ENCODE data around the gene FBXO34.
"Not testable (repeated sequence)": the region's sequence is repeated elsewhere in the genome, so short reads cannot be mapped to it uniquely, and the experiment has no call there.

Gene FBXO34

DNA sequence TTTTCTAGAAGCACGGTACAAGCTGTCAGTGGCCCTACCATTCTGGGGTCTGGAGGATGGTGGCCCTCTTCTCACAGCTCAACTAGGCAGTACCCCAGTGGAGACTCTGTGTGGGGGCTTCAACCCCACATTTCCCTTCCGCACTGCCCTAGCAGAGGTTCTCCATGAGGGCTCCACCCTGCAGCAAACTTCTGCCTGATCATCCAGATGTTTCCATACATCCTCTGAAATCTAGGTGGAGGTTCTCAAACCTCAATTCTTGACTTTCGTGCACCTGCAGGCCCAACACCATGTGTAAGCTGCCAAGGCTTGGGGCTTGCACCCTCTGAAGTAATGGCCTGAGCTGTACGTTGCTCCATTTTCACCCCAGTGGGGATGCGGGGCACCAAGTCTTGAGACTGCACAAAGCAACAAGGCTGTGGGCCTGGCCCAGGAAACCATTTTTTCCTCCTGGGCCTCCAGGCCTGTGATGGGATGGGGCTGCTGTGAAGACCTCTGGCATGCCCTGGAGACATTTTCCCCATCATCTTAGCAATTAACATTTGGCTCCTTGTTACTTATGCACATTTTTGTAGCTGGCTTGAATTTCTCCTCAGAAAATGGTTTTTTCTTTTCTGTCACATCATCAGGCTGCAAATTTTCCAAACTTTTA lies 41.3 kb downstream of the FBXO34 start:
- DNase-seq (ENCODE audit: low spot score): not testable (repeated sequence)

DNA sequence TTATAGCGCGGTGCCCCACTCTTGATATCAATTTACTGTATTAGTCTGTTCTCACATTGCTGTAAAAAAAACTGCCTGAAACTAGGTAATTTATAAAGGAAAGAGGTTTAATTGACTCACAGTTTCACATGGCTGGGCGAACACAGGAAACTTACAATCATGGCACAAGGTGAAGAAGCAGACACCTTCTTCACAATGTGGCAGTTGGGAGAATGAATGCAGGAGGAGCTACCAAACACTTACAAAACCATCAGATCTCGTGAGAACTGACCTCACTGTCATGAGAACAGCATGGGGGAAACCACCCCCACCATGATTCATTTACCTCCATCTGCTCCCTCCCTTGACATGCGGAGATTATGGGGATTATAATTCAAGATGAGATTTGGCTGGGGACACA lies 42.3 kb downstream of the FBXO34 start:
- DNase-seq (ENCODE audit: low spot score): no peak

DNA sequence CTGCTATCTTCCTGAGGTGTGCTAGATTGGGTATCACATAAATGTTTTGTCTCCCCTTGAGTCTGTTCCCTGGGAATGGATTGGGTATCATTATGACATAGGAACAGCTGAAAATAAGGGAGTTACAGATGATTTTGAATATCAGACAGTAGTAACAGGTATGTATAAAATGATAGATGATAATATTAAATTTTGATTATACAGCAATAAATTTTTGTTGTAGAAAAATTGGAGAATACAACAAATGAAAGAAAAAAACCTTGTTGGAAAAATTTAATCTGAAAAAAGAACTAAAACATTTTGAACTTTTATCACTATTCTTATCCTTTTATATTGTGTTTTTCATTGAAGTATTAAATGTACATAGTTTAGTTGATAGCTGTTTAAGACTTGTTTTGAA lies 43.2 kb downstream of the FBXO34 start:
- DNase-seq (ENCODE audit: low spot score): no peak

DNA sequence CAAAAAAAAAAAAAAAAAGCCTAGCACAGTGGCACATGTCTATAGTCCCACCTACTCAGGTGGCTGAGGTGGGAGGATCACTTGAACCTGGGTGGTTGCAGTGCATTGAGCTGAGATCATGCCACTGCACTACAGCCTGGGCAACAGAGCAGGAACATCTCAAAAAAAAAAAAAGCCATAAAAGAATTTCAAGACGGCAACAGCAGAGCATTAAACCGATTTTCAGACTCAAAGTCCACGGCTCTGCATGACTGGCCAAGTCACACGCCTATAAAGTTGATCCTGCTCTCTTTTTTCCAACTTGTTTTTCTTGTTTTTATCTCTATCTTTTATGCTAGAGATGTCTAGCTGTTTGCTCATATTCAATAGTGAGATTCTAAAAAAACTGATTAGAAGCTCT lies 45.3 kb downstream of the FBXO34 start:
- no peak for DNase-seq (ENCODE audit: low spot score)

DNA sequence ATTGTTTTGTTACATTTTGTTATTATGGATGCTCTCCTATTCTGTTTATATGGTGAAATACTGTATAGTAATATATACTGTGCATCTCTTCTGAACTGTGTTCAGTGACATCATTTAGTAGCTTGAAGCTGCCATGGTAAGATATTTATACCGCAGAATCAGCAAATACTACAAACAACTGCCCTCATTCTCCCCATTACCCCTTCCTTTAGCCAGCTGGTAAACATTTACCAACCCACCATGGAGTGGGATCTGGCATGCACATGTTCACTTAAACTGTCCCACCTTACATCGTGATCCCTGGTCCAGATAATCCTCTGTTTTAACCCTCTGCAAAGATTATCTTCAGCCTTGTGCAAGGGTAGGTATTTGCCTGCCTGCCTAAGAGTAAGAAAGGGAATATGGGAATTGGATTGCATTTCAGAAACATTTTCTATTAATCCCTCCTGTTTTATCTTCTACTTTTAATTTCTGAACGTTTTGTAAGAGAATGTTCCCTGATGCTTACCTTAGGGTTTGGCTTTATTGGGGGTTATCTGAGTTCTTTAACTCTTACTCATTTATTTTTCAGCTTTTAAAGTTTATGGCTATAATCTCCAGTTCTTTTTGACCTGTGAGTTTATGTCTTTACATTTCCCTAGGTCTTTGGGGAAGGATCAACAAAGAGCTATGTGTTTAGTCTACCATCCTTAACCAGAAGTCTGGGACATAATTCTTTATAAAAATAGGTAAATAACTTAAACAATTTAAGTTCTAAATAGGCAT lies 46.5 kb downstream of the FBXO34 start:
- DNase-seq (ENCODE audit: low spot score): no peak

DNA sequence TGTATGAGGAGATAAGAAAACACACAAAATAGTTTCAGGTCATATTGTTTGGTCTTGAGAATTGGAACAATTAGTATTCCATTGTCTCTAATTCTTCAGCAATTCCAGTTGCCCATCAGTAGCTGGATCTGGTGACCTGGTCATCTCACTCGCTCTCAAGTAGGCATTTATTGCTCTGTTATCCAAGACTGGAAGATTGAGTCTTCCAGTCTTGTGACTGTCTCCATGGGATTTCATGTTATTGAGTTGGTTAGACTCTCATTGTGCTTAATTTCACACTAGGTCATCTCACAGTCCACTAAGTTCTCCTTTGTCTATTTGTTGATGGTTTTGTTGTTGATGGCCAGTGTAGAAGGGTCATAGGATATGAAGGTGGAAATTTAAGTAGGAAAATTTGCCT lies 47.5 kb downstream of the FBXO34 start:
- DNase-seq (ENCODE audit: low spot score): no peak

DNA sequence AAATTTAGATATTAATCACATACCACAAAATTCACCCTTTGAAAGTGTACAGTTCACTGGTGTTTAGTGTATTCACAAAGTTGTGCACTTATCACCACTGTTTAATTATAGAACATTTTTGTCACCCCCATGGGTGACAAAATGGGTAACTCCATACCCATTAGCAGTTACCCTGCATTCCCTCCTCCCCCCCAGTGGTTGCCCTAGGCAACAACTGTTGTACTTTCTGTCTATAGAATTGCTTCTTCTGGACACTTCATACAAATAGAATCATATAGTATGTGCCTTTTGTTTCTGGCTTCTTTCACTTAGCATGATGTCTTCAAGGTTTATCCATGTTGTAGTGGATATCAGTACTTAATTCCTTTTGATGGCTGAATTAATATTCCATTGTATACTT lies 52.7 kb downstream of the FBXO34 start:
- no peak for DNase-seq (ENCODE audit: low spot score)

DNA sequence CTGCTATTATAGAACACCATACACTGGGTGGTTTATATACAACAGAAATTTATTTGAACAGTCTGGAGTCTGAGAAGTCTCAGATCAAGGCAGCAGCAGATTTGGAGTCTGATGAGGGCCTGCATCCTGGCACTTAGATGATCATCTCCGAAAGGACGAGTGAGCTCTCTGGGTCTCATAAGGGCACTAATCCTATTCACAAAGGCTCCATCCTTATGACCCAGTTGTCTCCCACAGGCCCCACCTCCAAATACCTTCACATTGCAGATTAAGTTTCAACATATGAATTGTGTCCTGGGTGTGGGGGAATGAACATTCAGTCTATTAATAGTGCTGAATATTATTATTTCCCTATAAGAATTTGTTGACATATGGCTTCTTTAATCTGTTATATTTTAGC lies 53.6 kb downstream of the FBXO34 start:
- DNase-seq (ENCODE audit: low spot score): no peak

DNA sequence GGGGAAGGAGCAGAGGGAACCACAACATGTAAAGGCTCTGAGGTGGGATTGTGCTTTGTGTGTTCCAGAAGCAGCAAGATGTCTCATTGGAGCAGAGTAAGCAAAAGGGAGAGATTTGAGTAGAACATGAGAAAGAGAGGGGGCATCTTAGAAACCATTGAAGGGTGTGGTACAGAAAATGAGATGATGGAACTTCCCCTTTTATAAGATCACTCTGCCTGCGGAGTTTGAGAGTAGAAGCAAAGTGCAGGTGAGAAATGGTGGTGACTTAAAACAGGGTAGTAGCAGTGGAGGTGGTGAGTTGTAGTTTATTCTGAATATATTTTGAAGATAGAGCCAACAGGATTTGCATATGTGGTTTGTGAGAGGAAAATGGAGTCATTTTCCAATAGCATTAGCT lies 56.0 kb downstream of the FBXO34 start:
- DNase-seq (ENCODE audit: low spot score): no peak

DNA sequence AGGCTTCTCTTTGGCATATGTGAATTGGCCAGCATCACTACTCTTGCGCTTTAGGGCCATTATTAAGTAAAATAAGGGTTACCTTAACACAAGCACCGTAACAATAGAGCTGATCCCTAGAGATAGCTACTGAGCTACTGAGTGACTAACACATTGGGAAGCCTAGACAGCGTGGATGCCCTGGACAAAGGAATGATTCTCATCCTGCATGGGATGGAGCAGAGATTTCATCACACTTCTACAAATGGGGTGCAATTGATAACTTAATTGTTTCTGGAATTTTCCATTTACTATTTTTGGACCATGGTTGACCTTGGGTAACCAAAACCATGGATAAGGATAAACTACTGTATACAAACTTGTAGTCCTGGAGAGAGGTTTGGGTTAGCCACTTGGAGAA lies 57.1 kb downstream of the FBXO34 start:
- DNase-seq (ENCODE audit: low spot score): no peak

DNA sequence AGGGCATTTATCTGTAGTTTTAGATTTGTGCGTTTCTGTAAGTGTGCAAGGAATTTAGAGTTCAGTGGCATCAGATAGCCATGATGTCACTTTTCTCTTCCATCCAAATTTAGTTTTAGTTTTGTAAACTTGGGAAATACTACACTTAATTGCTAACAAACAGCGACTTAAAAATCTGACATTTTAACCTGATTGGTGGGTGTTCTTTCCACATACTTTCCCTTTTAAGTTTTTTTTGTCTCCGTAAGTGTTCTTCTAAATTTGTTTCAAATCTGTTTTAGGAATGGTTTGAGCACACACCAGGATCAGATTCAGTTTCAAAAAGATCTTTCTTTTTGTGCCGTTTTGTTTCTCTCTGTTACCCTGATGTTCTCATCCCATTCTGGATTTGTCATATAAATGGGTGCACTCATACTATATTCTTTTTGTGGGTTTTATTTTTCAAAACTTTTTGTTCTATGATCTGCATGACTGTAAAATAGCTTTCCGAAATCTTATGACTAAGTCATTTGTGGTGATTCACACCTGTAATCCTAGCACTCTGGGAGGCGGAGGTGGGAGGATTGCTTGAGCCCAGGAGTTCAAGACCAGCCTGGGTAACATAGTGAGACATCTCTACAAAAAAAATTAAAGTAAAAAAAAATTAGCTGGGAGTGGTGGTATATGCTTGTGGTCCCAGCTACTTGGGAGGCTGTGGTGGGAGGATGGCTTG lies 58.9 kb downstream of the FBXO34 start:
- no peak for DNase-seq (ENCODE audit: low spot score)

DNA sequence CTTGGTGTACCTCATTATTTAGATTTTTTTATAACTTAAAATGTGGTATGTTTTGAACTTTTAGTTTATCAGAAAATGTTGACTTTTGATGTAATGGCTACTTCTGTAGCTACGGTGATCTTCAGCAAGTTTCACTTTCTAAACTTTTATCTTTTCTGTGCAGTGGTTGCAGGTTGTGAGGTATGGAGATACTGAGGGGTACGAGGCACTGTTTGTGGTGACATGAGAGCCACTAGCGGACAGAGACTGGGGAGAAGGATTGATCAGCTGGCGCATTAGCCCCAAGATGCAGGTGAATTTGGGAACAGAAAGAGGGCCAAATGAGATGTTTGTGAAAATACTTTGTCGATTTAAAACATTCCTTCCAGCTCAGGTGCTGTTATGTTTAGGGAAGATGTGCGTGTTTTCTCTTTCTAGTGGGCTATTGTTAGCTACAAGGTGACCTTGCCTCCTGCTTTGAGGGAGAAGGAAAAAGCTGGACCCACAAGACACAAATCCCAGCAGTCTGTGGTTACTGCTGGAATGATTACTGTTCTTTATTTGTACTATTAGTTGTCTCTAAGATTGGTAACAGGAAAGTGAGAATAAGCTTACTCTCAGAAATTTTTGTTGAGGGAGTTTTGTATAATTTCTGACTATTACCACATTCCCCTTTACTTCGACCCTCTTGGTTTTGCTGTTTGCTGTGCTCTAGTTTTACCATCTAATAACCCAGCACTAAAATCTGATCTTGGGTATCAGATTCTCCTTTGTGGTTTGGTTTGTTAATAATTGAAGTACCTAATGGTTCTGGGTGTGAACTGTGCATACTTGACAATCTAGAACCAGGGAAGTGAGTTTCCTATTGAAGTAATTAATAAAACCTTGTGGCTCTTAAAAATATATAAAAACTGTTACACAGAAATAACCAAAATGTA lies 61.7 kb downstream of the FBXO34 start:
- DNase-seq (ENCODE audit: low spot score): no peak

DNA sequence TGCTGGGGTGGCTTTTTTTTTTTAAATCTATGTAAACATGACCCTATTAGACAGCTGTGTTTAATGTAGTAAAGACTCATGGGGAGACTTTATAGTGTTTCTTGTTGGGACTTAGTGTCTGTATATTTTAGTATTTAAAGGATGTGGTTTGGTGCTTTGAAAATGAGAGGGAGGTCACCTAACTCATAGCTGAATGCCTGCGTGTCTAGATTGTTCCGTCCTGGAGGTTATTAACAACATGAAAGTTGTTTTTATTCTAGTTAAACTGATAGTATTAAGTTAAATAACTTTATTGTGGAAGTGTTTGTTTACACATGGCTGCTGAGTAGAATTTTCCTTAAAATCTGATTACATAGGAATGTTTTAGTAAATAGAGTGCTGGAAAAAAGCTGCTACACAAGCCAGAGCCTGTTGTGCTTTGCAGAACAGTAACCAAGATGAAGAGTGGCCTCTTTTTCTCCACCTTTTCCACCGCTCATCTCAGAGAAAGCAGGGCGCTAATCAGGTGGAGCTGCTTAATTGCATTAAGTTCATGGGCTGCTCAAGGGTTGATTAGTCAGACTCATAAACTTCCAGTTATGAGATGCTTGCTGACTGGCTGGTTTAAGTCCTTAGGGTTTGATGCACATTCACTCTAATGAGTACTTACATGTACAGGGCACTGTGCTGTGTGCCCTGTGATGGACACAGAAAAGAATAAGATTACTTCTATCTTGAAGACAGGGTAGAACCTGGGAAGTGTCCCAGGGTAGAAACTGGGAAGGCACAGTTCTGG lies 62.7 kb downstream of the FBXO34 start:
- DNase-seq (ENCODE audit: low spot score): no peak

DNA sequence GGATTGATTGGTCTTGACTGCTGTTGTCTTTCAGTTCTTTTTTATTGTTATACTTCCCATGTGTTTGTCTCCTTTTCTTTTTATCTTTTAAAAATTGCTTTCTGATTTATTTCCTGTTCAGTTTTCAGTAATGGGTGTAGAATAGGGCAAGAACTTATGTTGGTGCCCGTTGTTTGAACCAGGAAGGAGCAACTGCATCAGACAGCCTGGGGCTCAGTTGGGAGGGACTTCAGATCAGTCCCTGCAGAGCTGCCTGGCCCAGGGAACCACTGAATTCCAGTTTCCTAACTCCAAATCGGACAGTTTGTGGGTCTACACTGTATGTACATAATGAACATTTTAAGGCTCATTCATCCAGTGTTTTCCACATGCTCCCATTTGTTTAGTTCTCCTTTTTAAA lies 64.9 kb downstream of the FBXO34 start:
- no peak for DNase-seq (ENCODE audit: low spot score)

DNA sequence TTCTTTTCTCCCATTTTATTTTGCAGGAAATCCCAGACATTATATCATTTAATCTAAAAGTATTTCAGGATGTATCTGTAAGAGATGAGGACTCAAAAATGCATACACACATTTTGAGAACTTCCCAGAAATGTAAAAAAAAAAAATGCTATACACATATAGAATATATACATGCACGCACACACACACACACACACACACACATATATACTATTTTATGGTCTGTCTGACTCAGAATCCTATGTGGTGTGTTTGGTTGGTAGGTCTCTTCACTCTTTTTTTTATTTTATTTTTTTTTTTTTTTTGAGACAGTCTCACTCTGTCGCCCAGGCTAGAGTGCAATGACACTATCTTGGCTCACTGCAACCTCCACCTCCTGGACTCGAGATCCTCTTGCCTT lies 65.5 kb downstream of the FBXO34 start:
- DNase-seq (ENCODE audit: low spot score): no peak

DNA sequence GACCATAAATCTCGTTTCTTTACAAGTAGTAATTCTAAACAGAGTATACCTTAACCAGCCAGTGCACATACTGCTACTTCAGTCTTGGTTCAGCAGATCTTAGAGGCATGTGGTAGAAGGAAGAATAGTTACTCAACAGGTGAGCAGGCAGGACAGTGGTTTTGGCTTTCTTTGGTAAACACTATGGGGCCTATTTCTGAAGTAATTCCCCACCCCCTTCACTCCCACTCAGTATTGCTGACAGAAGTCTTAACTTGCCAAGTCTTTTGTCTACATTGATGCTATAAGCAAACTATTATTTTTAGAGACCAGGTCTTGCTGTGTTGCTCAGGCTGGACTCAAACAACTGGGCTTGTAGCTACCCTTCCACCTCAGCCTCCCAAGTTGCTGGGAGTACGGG lies 68.5 kb downstream of the FBXO34 start:
- DNase-seq (ENCODE audit: low spot score): no peak

DNA sequence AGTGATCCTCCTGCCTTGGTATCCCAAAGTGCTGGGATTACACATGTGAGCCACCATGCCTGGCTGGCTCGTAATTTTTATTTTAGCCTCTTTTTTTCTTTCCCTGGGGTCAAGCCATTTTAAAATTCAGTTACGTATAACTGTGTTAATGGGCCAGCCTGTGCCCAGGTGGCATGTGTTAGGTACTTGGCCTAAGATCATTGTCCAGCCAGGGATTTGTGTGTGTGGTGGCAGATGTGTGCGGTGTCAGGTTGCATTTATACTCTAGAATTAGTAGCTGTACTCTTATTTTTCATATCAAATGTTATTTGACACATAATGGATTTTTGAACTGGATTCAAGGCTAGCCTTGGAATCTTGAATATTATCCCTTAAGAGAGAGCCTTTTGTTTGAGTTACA lies 69.3 kb downstream of the FBXO34 start:
- DNase-seq (ENCODE audit: low spot score): no peak

DNA sequence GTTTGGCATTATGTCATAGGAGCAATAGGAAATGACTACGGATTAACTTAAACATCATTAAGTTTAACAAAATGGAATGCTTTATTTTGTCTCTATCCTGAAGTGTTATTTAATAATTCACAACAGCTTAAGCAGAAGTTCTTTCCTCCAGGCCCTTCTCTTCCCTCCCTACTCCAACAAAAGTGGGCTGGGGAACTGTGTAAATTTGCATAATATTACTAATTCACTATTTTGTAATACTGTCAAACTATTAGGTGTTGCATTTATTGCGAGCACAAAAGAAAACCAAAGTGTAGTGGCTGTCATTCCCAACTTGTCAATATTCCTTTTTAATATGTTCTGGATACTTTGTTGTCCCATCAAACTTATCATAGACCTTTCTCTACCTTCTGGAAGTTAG lies 70.6 kb downstream of the FBXO34 start:
- DNase-seq (ENCODE audit: low spot score): no peak

DNA sequence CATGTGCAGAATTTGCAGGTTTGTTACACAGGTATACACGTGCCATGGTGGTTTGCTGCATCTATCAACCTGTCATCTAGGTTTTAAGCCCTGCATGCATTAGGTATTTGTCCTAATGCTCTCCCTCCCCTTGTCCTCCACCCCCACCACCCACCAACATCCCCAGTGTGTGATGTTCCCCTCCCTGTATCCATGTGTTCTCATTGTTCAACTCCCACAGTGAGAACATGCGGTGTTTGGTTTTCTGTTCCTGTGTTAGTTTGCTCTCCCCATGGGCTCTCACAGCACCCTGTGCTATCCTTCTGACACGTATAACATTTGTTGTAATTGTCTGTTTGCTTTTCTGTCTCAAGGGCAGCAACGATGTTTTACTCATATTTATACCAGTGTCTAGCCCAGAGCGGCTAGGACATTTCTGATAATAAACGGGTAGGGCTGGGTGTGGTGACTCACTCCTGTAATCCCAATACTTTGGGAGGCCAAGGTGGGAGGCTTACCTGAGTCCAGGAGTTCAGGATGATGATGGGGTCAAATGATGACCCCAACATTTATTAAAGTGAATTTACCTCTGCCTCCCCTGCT lies 73.5 kb downstream of the FBXO34 start:
- not testable (repeated sequence) for DNase-seq (ENCODE audit: low spot score)

DNA sequence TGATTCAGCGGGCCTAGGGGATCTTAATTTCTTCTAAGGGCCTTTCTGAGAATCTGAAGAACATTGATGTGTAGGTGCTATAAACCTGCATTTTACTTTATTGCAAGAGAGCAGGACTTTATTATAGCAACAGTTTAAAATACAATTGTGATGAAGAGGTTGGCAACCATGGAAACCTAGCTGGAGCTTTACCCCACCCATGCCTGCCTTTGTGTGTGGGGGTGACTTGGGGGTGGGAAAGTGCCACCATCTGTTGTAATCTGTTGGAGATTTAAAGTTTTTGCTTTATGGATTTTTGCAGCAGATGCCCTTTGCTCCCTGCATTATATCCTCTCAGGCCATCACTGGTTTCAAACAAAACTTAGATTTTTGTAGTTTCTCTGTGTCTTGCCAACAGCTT lies 75.8 kb downstream of the FBXO34 start:
- DNase-seq (ENCODE audit: low spot score): no peak

DNA sequence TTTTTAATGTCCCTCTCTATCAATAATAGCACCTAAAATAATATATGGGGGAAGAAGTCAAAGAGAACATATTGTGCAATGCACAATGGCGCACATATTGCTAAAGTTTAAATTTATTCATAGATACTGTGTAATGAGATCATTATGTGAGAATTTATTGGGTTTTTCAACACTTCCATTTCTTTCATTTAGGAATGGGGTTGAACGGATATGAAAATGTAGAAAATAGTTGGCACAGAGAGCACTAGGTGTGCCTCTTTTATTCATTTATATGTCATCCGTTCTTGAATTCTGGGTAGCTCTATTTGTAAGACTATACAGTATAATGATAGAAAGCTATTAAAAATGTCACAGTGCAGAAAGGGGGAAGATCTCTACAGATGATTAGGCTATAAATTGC lies 76.5 kb downstream of the FBXO34 start:
- DNase-seq (ENCODE audit: low spot score): no peak

Data from iPS-NIHi11 (cell line).